ENCODE measurements around the gene CHIT1.

The CHIT1 gene

GRCh38 chr1:203172184-203173010 is 57.1 kb downstream of the CHIT1 start:
- Histone ChIP-seq H3K4me1 (ENCODE audit: insufficient read depth, low read length) (peaks cover 5% of the 10 kb centered on the region; the same call in 1 of the 2 replicates), H3K9ac (ENCODE audit: low read depth, low read length) (no peak overlapping the region), H3K36me3 (ENCODE audit: insufficient read depth, low read length) (no peaks in the 10 kb centered on the region), H3K27me3 (ENCODE audit: insufficient read depth, low read length) (no peaks in the 10 kb centered on the region), H3K27ac (ENCODE audit: low read depth, low read length) (no peak overlapping the region), H3K4me3 (ENCODE audit: low read length) (no peak overlapping the region), H3K9me3 (ENCODE audit: insufficient read depth, low read depth, low read length) (no peaks in the 10 kb centered on the region)
- WGBS = 72% methylated on average over 8 of the region's 8 CpGs

GRCh38 chr1:203171341-203172183 is 57.9 kb downstream of the CHIT1 start:
- Histone ChIP-seq H3K9me3 (ENCODE audit: insufficient read depth, low read depth, low read length) (no peaks in the 10 kb centered on the region), H3K27me3 (ENCODE audit: insufficient read depth, low read length) (no peaks in the 10 kb centered on the region), H3K9ac (ENCODE audit: low read depth, low read length) (no peak overlapping the region), H3K4me1 (ENCODE audit: insufficient read depth, low read length) (0 out of 2 replicates have a peak, but pooled peaks cover 3% of the 10 kb centered on the region), H3K27ac (ENCODE audit: low read depth, low read length) (no peak overlapping the region), H3K4me3 (ENCODE audit: low read length) (no peak overlapping the region), H3K36me3 (ENCODE audit: insufficient read depth, low read length) (no peaks in the 10 kb centered on the region)
- 95% methylated on average over 22 of the region's 22 CpGs for WGBS

GRCh38 chr1:203170625-203171330 is 58.7 kb downstream of the CHIT1 start:
- Histone ChIP-seq H3K4me1 (ENCODE audit: insufficient read depth, low read length) (0 out of 2 replicates have a peak, but pooled peaks cover 3% of the 10 kb centered on the region), H3K9ac (ENCODE audit: low read depth, low read length) (no peak overlapping the region), H3K9me3 (ENCODE audit: insufficient read depth, low read depth, low read length) (no peaks in the 10 kb centered on the region), H3K36me3 (ENCODE audit: insufficient read depth, low read length) (no peaks in the 10 kb centered on the region), H3K4me3 (ENCODE audit: low read length) (no peak overlapping the region), H3K27me3 (ENCODE audit: insufficient read depth, low read length) (no peaks in the 10 kb centered on the region), H3K27ac (ENCODE audit: low read depth, low read length) (no peak overlapping the region)
- 90% methylated on average over 8 of the region's 8 CpGs for WGBS

- WGBS = 94% methylated on average over 20 of the region's 21 CpGs
- no peak overlapping the region for H3K9ac ChIP-seq (ENCODE audit: low read depth, low read length)
- H3K4me1 ChIP-seq (ENCODE audit: insufficient read depth, low read length) = 0 out of 2 replicates have a peak, but pooled peaks cover 3% of the 10 kb centered on the region
- H3K27me3 ChIP-seq (ENCODE audit: insufficient read depth, low read length) = no peaks in the 10 kb centered on the region
- no peaks in the 10 kb centered on the region for H3K36me3 ChIP-seq (ENCODE audit: insufficient read depth, low read length)
- H3K4me3 ChIP-seq (ENCODE audit: low read length) = no peak overlapping the region
- H3K27ac ChIP-seq (ENCODE audit: low read depth, low read length) = no peak overlapping the region
- no peaks in the 10 kb centered on the region for H3K9me3 ChIP-seq (ENCODE audit: insufficient read depth, low read depth, low read length)
These were observed 59.5 kb downstream of the CHIT1 start for GRCh38 chr1:203169770-203170520.

GRCh38 chr1:203168991-203169390 is 60.5 kb downstream of the CHIT1 start:
- no peak overlapping the region for H3K9ac ChIP-seq (ENCODE audit: low read depth, low read length)
- no peak overlapping the region for H3K4me3 ChIP-seq (ENCODE audit: low read length)
- 0 out of 2 replicates have a peak, but pooled peaks cover 3% of the 10 kb centered on the region for H3K4me1 ChIP-seq (ENCODE audit: insufficient read depth, low read length)
- no peaks in the 10 kb centered on the region for H3K27me3 ChIP-seq (ENCODE audit: insufficient read depth, low read length)
- no peak overlapping the region for H3K27ac ChIP-seq (ENCODE audit: low read depth, low read length)
- WGBS = 92% methylated on average over 9 of the region's 9 CpGs
- H3K36me3 ChIP-seq (ENCODE audit: insufficient read depth, low read length) = no peaks in the 10 kb centered on the region
- no peaks in the 10 kb centered on the region for H3K9me3 ChIP-seq (ENCODE audit: insufficient read depth, low read depth, low read length)

GRCh38 chr1:203168256-203168786 is 61.2 kb downstream of the CHIT1 start:
- H3K9me3 ChIP-seq (ENCODE audit: insufficient read depth, low read depth, low read length) = no peaks in the 10 kb centered on the region
- WGBS = 95% methylated on average over 12 of the region's 12 CpGs
- no peaks in the 10 kb centered on the region for H3K27me3 ChIP-seq (ENCODE audit: insufficient read depth, low read length)

GRCh38 chr1:203167913-203168200 is 61.6 kb downstream of the CHIT1 start:
- H3K4me3 ChIP-seq (ENCODE audit: low read length) = no peak overlapping the region
- no peak overlapping the region for H3K9ac ChIP-seq (ENCODE audit: low read depth, low read length)
- no peaks in the 10 kb centered on the region for H3K36me3 ChIP-seq (ENCODE audit: insufficient read depth, low read length)
- no peaks in the 10 kb centered on the region for H3K9me3 ChIP-seq (ENCODE audit: insufficient read depth, low read depth, low read length)
- WGBS = 95% methylated on average over 4 of the region's 5 CpGs
- no peaks in the 10 kb centered on the region; the same call in 1 of the 2 replicates for H3K27me3 ChIP-seq (ENCODE audit: insufficient read depth, low read length)
- H3K27ac ChIP-seq (ENCODE audit: low read depth, low read length) = no peak overlapping the region
- no peaks in the 10 kb centered on the region for H3K4me1 ChIP-seq (ENCODE audit: insufficient read depth, low read length)

More at GRCh38 chr1:203168256-203168786, 61.2 kb downstream of the CHIT1 start:
- no peak overlapping the region for H3K27ac ChIP-seq (ENCODE audit: low read depth, low read length)
- no peak overlapping the region for H3K4me3 ChIP-seq (ENCODE audit: low read length)
- H3K9ac ChIP-seq (ENCODE audit: low read depth, low read length) = no peak overlapping the region
- H3K4me1 ChIP-seq (ENCODE audit: insufficient read depth, low read length) = 0 out of 2 replicates have a peak, but pooled peaks cover under 1% of the 10 kb centered on the region
- no peaks in the 10 kb centered on the region for H3K36me3 ChIP-seq (ENCODE audit: insufficient read depth, low read length)

GRCh38 chr1:203167026-203167912 is 62.2 kb downstream of the CHIT1 start:
- no peak overlapping the region for H3K27ac ChIP-seq (ENCODE audit: low read depth, low read length)
- H3K36me3 ChIP-seq (ENCODE audit: insufficient read depth, low read length) = no peaks in the 10 kb centered on the region
- H3K27me3 ChIP-seq (ENCODE audit: insufficient read depth, low read length) = no peaks in the 10 kb centered on the region; the same call in 1 of the 2 replicates
- 89% methylated on average over 23 of the region's 23 CpGs for WGBS
- no peak overlapping the region for H3K9ac ChIP-seq (ENCODE audit: low read depth, low read length)
- H3K9me3 ChIP-seq (ENCODE audit: insufficient read depth, low read depth, low read length) = no peaks in the 10 kb centered on the region
- no peaks in the 10 kb centered on the region for H3K4me1 ChIP-seq (ENCODE audit: insufficient read depth, low read length)
- H3K4me3 ChIP-seq (ENCODE audit: low read length) = no peak overlapping the region

GRCh38 chr1:203166192-203166940 is 63.1 kb downstream of the CHIT1 start:
- Histone ChIP-seq H3K36me3 (ENCODE audit: insufficient read depth, low read length) (no peaks in the 10 kb centered on the region), H3K4me1 (ENCODE audit: insufficient read depth, low read length) (no peaks in the 10 kb centered on the region), H3K27me3 (ENCODE audit: insufficient read depth, low read length) (no peaks in the 10 kb centered on the region; the same call in 1 of the 2 replicates), H3K9ac (ENCODE audit: low read depth, low read length) (no peak overlapping the region), H3K4me3 (ENCODE audit: low read length) (no peak overlapping the region), H3K27ac (ENCODE audit: low read depth, low read length) (no peak overlapping the region), H3K9me3 (ENCODE audit: insufficient read depth, low read depth, low read length) (no peaks in the 10 kb centered on the region)
- 77% methylated on average over 14 of the region's 14 CpGs for WGBS

Measured in HUES64 (cell line).